NB4 (cell line): ENCODE measurements around the gene NTN1.
"Not testable (repeated sequence)": the region's sequence is repeated elsewhere in the genome, so short reads cannot be mapped to it uniquely, and the experiment has no call there.

Experiments
- DNase-seq: peaks from one replicate; pipeline ENCODE4 v3.0.0; 2010; ENCODE audit warnings: low read depth
- H3K4me3 ChIP-seq: one replicate; pipeline ENCODE4 v1.5.1; 2011; ENCODE audit warnings: mild to moderate bottlenecking, low read depth, low read length, moderate library complexity
- CTCF ChIP-seq: IDR thresholded peaks from one replicate; pipeline ENCODE4 v1.5.1; 2012; ENCODE audit warnings: low read depth, low read length
- MAX ChIP-seq: IDR thresholded peaks from 2 replicates; pipeline ENCODE4 v1.6.1; 2011; ENCODE audit warnings: low read depth, low read length
- MYC ChIP-seq: IDR thresholded peaks from 2 replicates; pipeline ENCODE4 v1.6.1; 2011; ENCODE audit warnings: low read depth, low read length
- POLR2A ChIP-seq: IDR thresholded peaks from 2 replicates; pipeline ENCODE4 v1.6.1; 2011; ENCODE audit warnings: mild to moderate bottlenecking; ENCODE audit not compliant: insufficient read length; ENCODE audit errors: extremely low read depth

Gene NTN1

GRCh38 chr17:9094193-9094592 lies 72.9 kb downstream of the NTN1 start:
- TF ChIP-seq MAX (no peak), POLR2A (no peak), CTCF (no peak), MYC (no peak)
- H3K4me3 ChIP-seq = no peak overlapping the region
- DNase-seq = no peak

- no peak overlapping the region for H3K4me3 ChIP-seq
- no peak for DNase-seq
These were observed 74.1 kb downstream of the NTN1 start for GRCh38 chr17:9095390-9095789.

GRCh38 chr17:9098242-9098825 lies 77.0 kb downstream of the NTN1 start:
- H3K4me3 ChIP-seq = no peak overlapping the region
- TF ChIP-seq POLR2A = no peak
- no peak for TF ChIP-seq CTCF
- no peak for TF ChIP-seq MYC
- no peak for TF ChIP-seq MAX
- DNase-seq = no peak

More at GRCh38 chr17:9095390-9095789, 74.1 kb downstream of the NTN1 start:
- TF ChIP-seq MAX = no peak
- no peak for TF ChIP-seq POLR2A
- TF ChIP-seq MYC = no peak
- no peak for TF ChIP-seq CTCF

GRCh38 chr17:9101356-9101755 lies 80.0 kb downstream of the NTN1 start:
- TF ChIP-seq CTCF = no peak
- no peak for TF ChIP-seq MAX
- no peak for TF ChIP-seq POLR2A
- TF ChIP-seq MYC = no peak

GRCh38 chr17:9103193-9103592 lies 81.9 kb downstream of the NTN1 start:
- DNase-seq, H3K4me3 ChIP-seq: not testable (repeated sequence)

More at GRCh38 chr17:9101356-9101755, 80.0 kb downstream of the NTN1 start:
- DNase-seq = no peak
- H3K4me3 ChIP-seq = no peak overlapping the region

- no peak overlapping the region for H3K4me3 ChIP-seq
- no peak for DNase-seq
- TF ChIP-seq MAX (no peak), MYC (no peak), POLR2A (no peak), CTCF (no peak)
These were observed 83.2 kb downstream of the NTN1 start for GRCh38 chr17:9104370-9105041.
